Measurements from ENCODE around the gene STXBP6. TPM values are rescaled to one million over a fixed set of nuclear protein-coding genes. Genes with fewer than 3 reads are reported as not detected.

The STXBP6 gene
- total RNA-seq, 1 donor from 2014 or later, result 17.7 TPM

DNA sequence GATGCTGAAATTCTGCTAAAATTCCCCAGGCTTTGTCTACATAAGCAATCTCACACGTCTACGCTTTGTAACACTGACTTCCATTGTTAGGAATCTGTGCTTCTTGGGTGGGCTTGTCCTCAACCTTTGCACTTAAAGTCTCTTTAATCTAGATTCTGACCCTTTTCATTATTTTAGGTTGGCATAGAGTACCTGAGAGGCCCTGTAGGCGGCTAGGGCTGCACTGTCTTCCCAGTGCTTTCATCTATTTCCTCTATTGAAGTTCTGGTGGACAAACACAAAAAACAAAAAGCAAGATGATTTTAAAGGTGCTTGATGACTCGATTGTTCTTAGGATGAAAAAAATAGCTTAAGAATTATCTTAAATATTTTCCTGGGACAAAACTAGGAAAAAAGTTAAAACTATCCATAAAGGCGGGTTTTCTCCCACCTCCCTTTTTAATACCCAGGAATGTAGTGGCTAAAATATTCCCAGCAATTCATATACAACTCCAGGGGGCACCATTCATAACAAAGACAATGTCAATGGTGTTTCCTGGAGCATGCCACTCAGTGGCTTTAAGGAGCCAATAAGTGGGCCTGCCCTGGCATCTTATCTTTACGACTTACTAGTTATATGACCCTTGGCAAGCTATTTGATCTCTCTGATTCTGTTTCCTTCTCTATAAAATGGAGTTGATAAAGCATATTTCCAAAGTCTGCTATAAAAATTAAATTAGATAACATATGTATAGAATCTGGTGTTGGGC, 197.5 kb downstream of the STXBP6 start:
- no peak overlapping the region for H3K27ac ChIP-seq (ENCODE audit: low read depth, low read length)
- no peak overlapping the region for H3K9ac ChIP-seq (ENCODE audit: low read depth in 1 of 3, low read length in 3 of 3)
- no peaks in the 10 kb centered on the region for H3K27me3 ChIP-seq (ENCODE audit: control insufficient read depth in 3 of 3, insufficient read depth in 3 of 3, low read length in 3 of 3)
- H3K36me3 ChIP-seq (ENCODE audit: control insufficient read depth in 3 of 3, insufficient read depth in 3 of 3, low read length in 3 of 3), result no peaks in the 10 kb centered on the region
- H3K9me3 ChIP-seq (ENCODE audit: control insufficient read depth in 3 of 3, low read length in 3 of 3), result no peaks in the 10 kb centered on the region
- H3K4me3 ChIP-seq (ENCODE audit: low read length in 3 of 3), result no peak overlapping the region
- H3K4me1 ChIP-seq (ENCODE audit: control insufficient read depth in 3 of 3, insufficient read depth in 3 of 3, low read length in 3 of 3), result no peaks in the 10 kb centered on the region

DNA sequence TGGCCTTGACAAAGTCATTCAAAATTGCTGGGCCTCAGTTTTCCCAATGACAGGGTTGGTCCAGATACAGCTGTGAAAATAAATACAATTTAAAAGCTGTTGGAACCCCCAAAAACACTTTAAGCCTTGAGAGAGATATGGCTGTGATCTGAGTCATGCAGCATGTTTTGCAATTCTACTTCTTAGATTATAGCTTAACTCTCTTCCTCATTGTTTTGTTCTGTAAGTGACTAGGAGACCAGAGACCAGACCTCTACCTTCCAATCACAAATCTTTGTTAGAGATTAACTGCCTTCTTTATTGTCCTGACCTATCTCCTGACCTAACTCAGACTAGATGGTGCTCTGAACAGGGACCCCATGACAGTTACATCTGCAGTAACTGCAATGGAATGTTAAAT, 198.1 kb downstream of the STXBP6 start:
- Histone ChIP-seq H3K27ac (ENCODE audit: low read depth, low read length) (no peak overlapping the region), H3K36me3 (ENCODE audit: control insufficient read depth in 3 of 3, insufficient read depth in 3 of 3, low read length in 3 of 3) (no peaks in the 10 kb centered on the region), H3K27me3 (ENCODE audit: control insufficient read depth in 3 of 3, insufficient read depth in 3 of 3, low read length in 3 of 3) (no peaks in the 10 kb centered on the region), H3K9me3 (ENCODE audit: control insufficient read depth in 3 of 3, low read length in 3 of 3) (no peaks in the 10 kb centered on the region), H3K4me3 (ENCODE audit: low read length in 3 of 3) (no peak overlapping the region), H3K4me1 (ENCODE audit: control insufficient read depth in 3 of 3, insufficient read depth in 3 of 3, low read length in 3 of 3) (no peaks in the 10 kb centered on the region), H3K9ac (ENCODE audit: low read depth in 1 of 3, low read length in 3 of 3) (no peak overlapping the region)

- Histone ChIP-seq H3K9ac (ENCODE audit: low read depth in 1 of 3, low read length in 3 of 3) (no peak overlapping the region), H3K36me3 (ENCODE audit: control insufficient read depth in 3 of 3, insufficient read depth in 3 of 3, low read length in 3 of 3) (no peaks in the 10 kb centered on the region), H3K27ac (ENCODE audit: low read depth, low read length) (no peak overlapping the region), H3K4me3 (ENCODE audit: low read length in 3 of 3) (no peak overlapping the region), H3K9me3 (ENCODE audit: control insufficient read depth in 3 of 3, low read length in 3 of 3) (no peaks in the 10 kb centered on the region), H3K27me3 (ENCODE audit: control insufficient read depth in 3 of 3, insufficient read depth in 3 of 3, low read length in 3 of 3) (no peaks in the 10 kb centered on the region), H3K4me1 (ENCODE audit: control insufficient read depth in 3 of 3, insufficient read depth in 3 of 3, low read length in 3 of 3) (no peaks in the 10 kb centered on the region)
Observed at GRCh38 chr14:24851406-24851805, 198.5 kb downstream of the STXBP6 start.

GRCh38 chr14:24850072-24850471, 199.9 kb downstream of the STXBP6 start:
- Histone ChIP-seq H3K27ac (ENCODE audit: low read depth, low read length) (no peak overlapping the region), H3K27me3 (ENCODE audit: control insufficient read depth in 3 of 3, insufficient read depth in 3 of 3, low read length in 3 of 3) (no peaks in the 10 kb centered on the region), H3K4me1 (ENCODE audit: control insufficient read depth in 3 of 3, insufficient read depth in 3 of 3, low read length in 3 of 3) (no peaks in the 10 kb centered on the region)

DNA sequence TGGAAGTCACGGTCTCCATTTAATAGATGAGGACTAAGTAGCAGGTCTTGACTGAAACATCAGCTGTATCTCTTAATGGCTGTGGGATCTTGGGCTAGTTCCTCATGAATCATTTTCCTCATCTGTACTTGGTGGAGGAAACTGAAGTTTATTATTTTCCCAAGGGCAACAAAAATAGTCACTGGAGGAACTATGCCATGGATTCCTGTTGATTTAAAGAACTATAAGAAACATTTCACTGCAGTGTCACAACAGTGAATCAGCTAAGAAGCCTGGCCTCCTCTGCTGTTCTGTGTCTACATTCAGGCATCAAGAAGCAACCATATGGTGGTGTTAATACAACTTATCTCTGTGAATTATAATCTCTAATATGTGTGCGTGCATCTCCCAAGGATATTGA, 200.5 kb downstream of the STXBP6 start:
- Histone ChIP-seq H3K9me3 (ENCODE audit: control insufficient read depth in 3 of 3, low read length in 3 of 3) (no peaks in the 10 kb centered on the region), H3K27ac (ENCODE audit: low read depth, low read length) (no peak overlapping the region), H3K36me3 (ENCODE audit: control insufficient read depth in 3 of 3, insufficient read depth in 3 of 3, low read length in 3 of 3) (no peaks in the 10 kb centered on the region), H3K4me1 (ENCODE audit: control insufficient read depth in 3 of 3, insufficient read depth in 3 of 3, low read length in 3 of 3) (no peaks in the 10 kb centered on the region), H3K9ac (ENCODE audit: low read depth in 1 of 3, low read length in 3 of 3) (no peak overlapping the region), H3K27me3 (ENCODE audit: control insufficient read depth in 3 of 3, insufficient read depth in 3 of 3, low read length in 3 of 3) (no peaks in the 10 kb centered on the region), H3K4me3 (ENCODE audit: low read length in 3 of 3) (no peak overlapping the region)

More at GRCh38 chr14:24850072-24850471, 199.9 kb downstream of the STXBP6 start:
- Histone ChIP-seq H3K9me3 (ENCODE audit: control insufficient read depth in 3 of 3, low read length in 3 of 3) (no peaks in the 10 kb centered on the region), H3K4me3 (ENCODE audit: low read length in 3 of 3) (no peak overlapping the region), H3K36me3 (ENCODE audit: control insufficient read depth in 3 of 3, insufficient read depth in 3 of 3, low read length in 3 of 3) (no peaks in the 10 kb centered on the region), H3K9ac (ENCODE audit: low read depth in 1 of 3, low read length in 3 of 3) (no peak overlapping the region)

DNA sequence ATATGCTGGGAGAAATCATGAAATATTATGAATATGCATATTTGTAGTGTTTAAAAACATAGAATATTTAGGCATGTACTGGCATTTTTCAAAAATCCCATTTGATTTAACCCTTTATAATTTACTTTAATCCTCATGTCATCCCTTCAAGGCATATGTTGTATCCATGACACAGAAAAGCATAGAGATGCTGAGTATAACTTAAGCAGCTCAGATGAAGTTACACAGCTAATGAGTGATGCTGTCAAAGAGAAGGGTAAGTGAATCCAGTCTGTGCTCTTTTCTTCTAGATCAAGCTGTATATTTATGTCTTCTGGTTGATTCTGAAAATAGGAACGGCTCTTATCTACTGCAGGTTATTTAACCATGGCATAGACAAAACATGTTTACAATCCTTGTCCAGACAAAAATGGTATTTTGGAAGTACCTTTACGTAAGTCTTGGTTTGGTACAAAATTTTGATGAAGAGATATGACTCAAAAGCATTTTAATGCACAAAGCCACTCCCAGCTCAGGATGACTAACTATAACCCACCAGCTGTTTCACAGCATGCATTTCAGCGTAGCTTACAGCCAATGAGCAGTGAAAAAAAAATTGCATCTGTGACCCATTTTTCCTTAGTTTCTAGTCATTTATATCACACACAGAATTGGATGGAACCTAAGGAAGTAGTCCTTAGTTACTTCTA, 201.7 kb downstream of the STXBP6 start:
- H3K9me3 ChIP-seq (ENCODE audit: control insufficient read depth in 3 of 3, low read length in 3 of 3), result no peaks in the 10 kb centered on the region
- no peak overlapping the region for H3K4me3 ChIP-seq (ENCODE audit: low read length in 3 of 3)
- no peak overlapping the region for H3K9ac ChIP-seq (ENCODE audit: low read depth in 1 of 3, low read length in 3 of 3)
- no peaks in the 10 kb centered on the region for H3K27me3 ChIP-seq (ENCODE audit: control insufficient read depth in 3 of 3, insufficient read depth in 3 of 3, low read length in 3 of 3)
- no peak overlapping the region for H3K27ac ChIP-seq (ENCODE audit: low read depth, low read length)
- no peaks in the 10 kb centered on the region for H3K36me3 ChIP-seq (ENCODE audit: control insufficient read depth in 3 of 3, insufficient read depth in 3 of 3, low read length in 3 of 3)
- H3K4me1 ChIP-seq (ENCODE audit: control insufficient read depth in 3 of 3, insufficient read depth in 3 of 3, low read length in 3 of 3), result no peaks in the 10 kb centered on the region

DNA sequence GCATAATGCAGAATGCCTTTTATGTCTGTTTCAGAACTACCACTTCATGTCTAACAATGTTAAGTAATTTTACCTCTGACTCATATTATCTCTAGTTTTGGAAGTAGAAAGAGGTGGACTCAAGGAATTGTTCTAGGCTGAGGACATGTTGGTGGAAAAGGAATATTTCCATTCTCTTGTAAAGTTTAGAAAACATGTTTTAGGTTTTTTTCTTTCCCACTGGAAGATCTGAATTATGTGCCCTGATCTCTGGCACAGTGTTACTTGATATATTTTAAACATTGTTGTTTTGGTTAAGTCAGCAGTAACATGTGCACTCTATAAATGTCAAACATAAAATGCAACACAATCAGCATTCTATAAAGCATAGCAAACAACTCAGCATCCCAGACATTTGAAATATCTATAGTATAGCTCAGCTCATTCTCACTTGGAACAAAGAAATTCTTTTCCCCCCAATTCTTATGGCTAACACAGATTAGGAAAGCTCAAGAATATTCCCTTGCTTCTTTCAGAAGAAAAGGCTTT, 202.3 kb downstream of the STXBP6 start:
- Histone ChIP-seq H3K9me3 (ENCODE audit: control insufficient read depth in 3 of 3, low read length in 3 of 3) (no peaks in the 10 kb centered on the region), H3K4me1 (ENCODE audit: control insufficient read depth in 3 of 3, insufficient read depth in 3 of 3, low read length in 3 of 3) (no peaks in the 10 kb centered on the region), H3K27ac (ENCODE audit: low read depth, low read length) (no peak overlapping the region), H3K4me3 (ENCODE audit: low read length in 3 of 3) (no peak overlapping the region), H3K36me3 (ENCODE audit: control insufficient read depth in 3 of 3, insufficient read depth in 3 of 3, low read length in 3 of 3) (no peaks in the 10 kb centered on the region), H3K27me3 (ENCODE audit: control insufficient read depth in 3 of 3, insufficient read depth in 3 of 3, low read length in 3 of 3) (no peaks in the 10 kb centered on the region), H3K9ac (ENCODE audit: low read depth in 1 of 3, low read length in 3 of 3) (no peak overlapping the region)

DNA sequence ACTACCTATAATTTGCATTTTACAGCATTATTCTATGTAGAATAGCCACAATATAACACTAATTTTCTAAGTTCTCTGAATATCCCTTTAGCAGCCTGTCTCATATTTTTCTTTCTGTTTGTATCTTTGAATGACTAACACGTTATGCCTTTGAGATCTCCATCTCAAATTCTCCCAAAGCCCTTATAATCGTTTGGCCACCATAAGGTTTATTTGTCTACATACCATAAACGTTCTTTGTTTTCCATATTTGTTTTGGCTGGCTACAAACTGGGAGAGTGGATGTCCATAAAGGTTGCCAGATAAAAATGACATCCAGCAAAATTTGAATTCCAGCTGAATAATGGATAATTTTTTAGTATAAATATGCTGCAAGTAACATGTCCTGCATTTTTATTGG, 203.7 kb downstream of the STXBP6 start:
- H3K27ac ChIP-seq (ENCODE audit: low read depth, low read length), result no peak overlapping the region
- H3K36me3 ChIP-seq (ENCODE audit: control insufficient read depth in 3 of 3, insufficient read depth in 3 of 3, low read length in 3 of 3), result no peaks in the 10 kb centered on the region
- H3K4me3 ChIP-seq (ENCODE audit: low read length in 3 of 3), result no peak overlapping the region
- H3K9ac ChIP-seq (ENCODE audit: low read depth in 1 of 3, low read length in 3 of 3), result no peak overlapping the region
- H3K27me3 ChIP-seq (ENCODE audit: control insufficient read depth in 3 of 3, insufficient read depth in 3 of 3, low read length in 3 of 3), result no peaks in the 10 kb centered on the region
- H3K9me3 ChIP-seq (ENCODE audit: control insufficient read depth in 3 of 3, low read length in 3 of 3), result no peaks in the 10 kb centered on the region
- no peaks in the 10 kb centered on the region for H3K4me1 ChIP-seq (ENCODE audit: control insufficient read depth in 3 of 3, insufficient read depth in 3 of 3, low read length in 3 of 3)

GRCh38 chr14:24845851-24846250, 204.1 kb downstream of the STXBP6 start:
- H3K36me3 ChIP-seq (ENCODE audit: control insufficient read depth in 3 of 3, insufficient read depth in 3 of 3, low read length in 3 of 3), result no peaks in the 10 kb centered on the region

GRCh38 chr14:24844011-24844410, 205.9 kb downstream of the STXBP6 start:
- Histone ChIP-seq H3K27me3 (ENCODE audit: control insufficient read depth in 3 of 3, insufficient read depth in 3 of 3, low read length in 3 of 3) (no peaks in the 10 kb centered on the region), H3K27ac (ENCODE audit: low read depth, low read length) (no peak overlapping the region), H3K4me3 (ENCODE audit: low read length in 3 of 3) (no peak overlapping the region), H3K9me3 (ENCODE audit: control insufficient read depth in 3 of 3, low read length in 3 of 3) (no peaks in the 10 kb centered on the region), H3K36me3 (ENCODE audit: control insufficient read depth in 3 of 3, insufficient read depth in 3 of 3, low read length in 3 of 3) (no peaks in the 10 kb centered on the region), H3K9ac (ENCODE audit: low read depth in 1 of 3, low read length in 3 of 3) (no peak overlapping the region), H3K4me1 (ENCODE audit: control insufficient read depth in 3 of 3, insufficient read depth in 3 of 3, low read length in 3 of 3) (no peaks in the 10 kb centered on the region)

More at GRCh38 chr14:24845851-24846250, 204.1 kb downstream of the STXBP6 start:
- H3K4me3 ChIP-seq (ENCODE audit: low read length in 3 of 3), result no peak overlapping the region
- H3K9me3 ChIP-seq (ENCODE audit: control insufficient read depth in 3 of 3, low read length in 3 of 3), result no peaks in the 10 kb centered on the region
- H3K4me1 ChIP-seq (ENCODE audit: control insufficient read depth in 3 of 3, insufficient read depth in 3 of 3, low read length in 3 of 3), result no peaks in the 10 kb centered on the region
- H3K27ac ChIP-seq (ENCODE audit: low read depth, low read length), result no peak overlapping the region
- no peaks in the 10 kb centered on the region for H3K27me3 ChIP-seq (ENCODE audit: control insufficient read depth in 3 of 3, insufficient read depth in 3 of 3, low read length in 3 of 3)
- no peak overlapping the region for H3K9ac ChIP-seq (ENCODE audit: low read depth in 1 of 3, low read length in 3 of 3)

Data from skeletal muscle tissue (tissue), 4 donors.